Measurements from ENCODE around the gene BICD1.
A peak's percentile ranks its signal among the peaks of the same experiment; 100 is the strongest.

The BICD1 gene

GRCh38 chr12:32248441-32249140 lies 141.9 kb downstream of the BICD1 start:
- H3K27me3 Mint-ChIP-seq: no peaks in the 10 kb centered on the region
- no peaks in the 10 kb centered on the region for H3K9me3 Mint-ChIP-seq
- H3K27ac Mint-ChIP-seq: no peak overlapping the region
- no peak overlapping the region for H3K4me3 Mint-ChIP-seq
- H3K4me1 Mint-ChIP-seq: no peaks in the 10 kb centered on the region
- no peak for ATAC-seq
- H3K36me3 Mint-ChIP-seq (ENCODE audit: low read depth): peaks cover 2% of the 10 kb centered on the region
- DNase-seq: no peak

- Mint-ChIP-seq H3K4me1 (no peaks in the 10 kb centered on the region), H3K4me3 (no peak overlapping the region), H3K9me3 (no peaks in the 10 kb centered on the region), H3K36me3 (ENCODE audit: low read depth) (peaks cover 2% of the 10 kb centered on the region), H3K27ac (no peak overlapping the region), H3K27me3 (no peaks in the 10 kb centered on the region)
- no peak for DNase-seq
- ATAC-seq: no peak
Measured at GRCh38 chr12:32249777-32250176, 143.1 kb downstream of the BICD1 start.

GRCh38 chr12:32252199-32253073 lies 145.8 kb downstream of the BICD1 start:
- Mint-ChIP-seq H3K4me1 (peaks cover 1% of the 10 kb centered on the region), H3K36me3 (ENCODE audit: low read depth) (peaks cover 2% of the 10 kb centered on the region), H3K4me3 (no peak overlapping the region), H3K27me3 (no peaks in the 10 kb centered on the region), H3K9me3 (no peaks in the 10 kb centered on the region), H3K27ac (no peak overlapping the region)
- ATAC-seq (no peak), DNase-seq (no peak)

- H3K27me3 Mint-ChIP-seq: no peaks in the 10 kb centered on the region
- no peak overlapping the region for H3K27ac Mint-ChIP-seq
- peaks cover 6% of the 10 kb centered on the region for H3K4me1 Mint-ChIP-seq
- no peak overlapping the region for H3K4me3 Mint-ChIP-seq
- DNase-seq: no peak
- peaks cover 4% of the 10 kb centered on the region for H3K36me3 Mint-ChIP-seq (ENCODE audit: low read depth)
- ATAC-seq: no peak
- no peaks in the 10 kb centered on the region for H3K9me3 Mint-ChIP-seq
Measured at GRCh38 chr12:32253154-32253790, 146.6 kb downstream of the BICD1 start.

- no peak overlapping the region for H3K27ac Mint-ChIP-seq
- no peaks in the 10 kb centered on the region for H3K27me3 Mint-ChIP-seq
Measured at GRCh38 chr12:32254260-32254956, 147.8 kb downstream of the BICD1 start.

GRCh38 chr12:32255588-32255987 lies 148.9 kb downstream of the BICD1 start:
- H3K9me3 Mint-ChIP-seq: no peaks in the 10 kb centered on the region
- H3K27me3 Mint-ChIP-seq: no peaks in the 10 kb centered on the region
- H3K27ac Mint-ChIP-seq: no peak overlapping the region
- H3K4me1 Mint-ChIP-seq: peaks cover 10% of the 10 kb centered on the region
- H3K36me3 Mint-ChIP-seq (ENCODE audit: low read depth): peaks cover 8% of the 10 kb centered on the region
- DNase-seq: no peak
- H3K4me3 Mint-ChIP-seq: no peak overlapping the region
- ATAC-seq: no peak

More at GRCh38 chr12:32254260-32254956, 147.8 kb downstream of the BICD1 start:
- Mint-ChIP-seq H3K4me3 (no peak overlapping the region), H3K36me3 (ENCODE audit: low read depth) (peaks cover 8% of the 10 kb centered on the region), H3K4me1 (peaks cover 10% of the 10 kb centered on the region), H3K9me3 (no peaks in the 10 kb centered on the region)
- DNase-seq (no peak), ATAC-seq (no peak)

- Mint-ChIP-seq H3K4me1 (peaks cover 12% of the 10 kb centered on the region), H3K27ac (peak overlapping the region; percentile 38), H3K4me3 (no peak overlapping the region), H3K27me3 (no peaks in the 10 kb centered on the region), H3K9me3 (no peaks in the 10 kb centered on the region), H3K36me3 (ENCODE audit: low read depth) (peaks cover 8% of the 10 kb centered on the region)
- no peak for DNase-seq
- peak; percentile 52 for ATAC-seq
Measured at GRCh38 chr12:32257695-32258496, 151.2 kb downstream of the BICD1 start.

- no peak for ATAC-seq
- H3K36me3 Mint-ChIP-seq (ENCODE audit: low read depth): peaks cover 8% of the 10 kb centered on the region
- no peak overlapping the region for H3K27ac Mint-ChIP-seq
- H3K9me3 Mint-ChIP-seq: no peaks in the 10 kb centered on the region
- H3K27me3 Mint-ChIP-seq: no peaks in the 10 kb centered on the region
- no peak for DNase-seq
- peaks cover 15% of the 10 kb centered on the region for H3K4me1 Mint-ChIP-seq
- H3K4me3 Mint-ChIP-seq: no peak overlapping the region
Measured at GRCh38 chr12:32260696-32261095, 154.0 kb downstream of the BICD1 start.

GRCh38 chr12:32261638-32262037 lies 155.0 kb downstream of the BICD1 start:
- peaks cover 13% of the 10 kb centered on the region for H3K4me1 Mint-ChIP-seq
- DNase-seq (no peak), ATAC-seq (no peak)
- H3K36me3 Mint-ChIP-seq (ENCODE audit: low read depth): peaks cover 6% of the 10 kb centered on the region
- no peaks in the 10 kb centered on the region for H3K27me3 Mint-ChIP-seq
- no peaks in the 10 kb centered on the region for H3K9me3 Mint-ChIP-seq
- no peak overlapping the region for H3K4me3 Mint-ChIP-seq
- H3K27ac Mint-ChIP-seq: no peak overlapping the region

- DNase-seq (no peak), ATAC-seq (no peak)
- Mint-ChIP-seq H3K27me3 (no peaks in the 10 kb centered on the region), H3K4me3 (no peak overlapping the region), H3K9me3 (no peaks in the 10 kb centered on the region), H3K36me3 (ENCODE audit: low read depth) (no peaks in the 10 kb centered on the region), H3K27ac (no peak overlapping the region), H3K4me1 (peaks cover 4% of the 10 kb centered on the region)
Measured at GRCh38 chr12:32264961-32265360, 158.3 kb downstream of the BICD1 start.

GRCh38 chr12:32265456-32265855 lies 158.8 kb downstream of the BICD1 start:
- H3K27ac Mint-ChIP-seq: no peak overlapping the region
- no peak for ATAC-seq
- H3K27me3 Mint-ChIP-seq: no peaks in the 10 kb centered on the region
- no peak overlapping the region for H3K4me3 Mint-ChIP-seq
- peaks cover 4% of the 10 kb centered on the region for H3K4me1 Mint-ChIP-seq
- no peak for DNase-seq
- H3K9me3 Mint-ChIP-seq: no peaks in the 10 kb centered on the region
- no peaks in the 10 kb centered on the region for H3K36me3 Mint-ChIP-seq (ENCODE audit: low read depth)

- no peaks in the 10 kb centered on the region for H3K36me3 Mint-ChIP-seq (ENCODE audit: low read depth)
- ATAC-seq: no peak
Measured at GRCh38 chr12:32265951-32266350, 159.3 kb downstream of the BICD1 start.

GRCh38 chr12:32266756-32267155 lies 160.1 kb downstream of the BICD1 start:
- Mint-ChIP-seq H3K4me1 (peaks cover 10% of the 10 kb centered on the region), H3K9me3 (no peaks in the 10 kb centered on the region), H3K36me3 (ENCODE audit: low read depth) (no peaks in the 10 kb centered on the region), H3K27me3 (no peaks in the 10 kb centered on the region), H3K4me3 (no peak overlapping the region), H3K27ac (no peak overlapping the region)
- DNase-seq: no peak
- ATAC-seq: no peak

More at GRCh38 chr12:32265951-32266350, 159.3 kb downstream of the BICD1 start:
- no peak for DNase-seq
- Mint-ChIP-seq H3K4me1 (peaks cover 4% of the 10 kb centered on the region), H3K27me3 (no peaks in the 10 kb centered on the region), H3K9me3 (no peaks in the 10 kb centered on the region), H3K27ac (no peak overlapping the region), H3K4me3 (no peak overlapping the region)
